OCI-LY7 (cell line): ENCODE results near the gene CYP4F11.

Experiments
- EZH2phosphoT487 ChIP-seq: fragments of 200-600 bp; sonication (generic); IDR thresholded peaks from 2 replicates; pipeline ENCODE4 v1.6.1; 2018; ENCODE audit warnings: low read depth, borderline replicate concordance, mild to moderate bottlenecking, mixed run types, antibody characterized with exemption, low read length, moderate library complexity, mixed read lengths
- TF ChIP-seq, protein P1 (sequence below): fragments of 200-600 bp; sonication (generic); conservative IDR thresholded peaks from 2 replicates; pipeline ENCODE4 v1.5.1; 2014; ENCODE audit warnings: mild to moderate bottlenecking, antibody characterized with exemption, low read length, moderate library complexity, mixed read lengths

DNA sequence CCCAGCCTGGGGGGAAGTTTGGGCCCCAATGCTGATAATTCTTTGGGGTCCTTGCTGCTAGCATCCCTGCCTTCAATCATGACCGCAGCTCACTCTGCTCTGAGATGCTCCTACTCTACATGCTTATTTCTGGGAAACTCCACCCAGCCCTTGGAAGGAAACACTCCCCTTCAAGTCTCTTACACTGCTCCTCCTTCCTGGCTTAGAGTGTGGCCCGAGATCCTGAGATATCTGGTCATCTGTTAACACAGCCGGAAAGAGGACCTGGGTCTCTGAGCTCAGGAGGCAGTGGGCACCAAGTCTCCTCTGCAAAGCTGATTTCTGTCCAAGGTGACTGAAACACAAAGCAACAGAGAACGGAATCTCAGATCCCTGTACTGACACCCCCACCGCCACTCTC, 69.5 kb downstream of the CYP4F11 start:
- no peak for TF ChIP-seq EZH2phosphoT487
- TF ChIP-seq, protein P1, sequence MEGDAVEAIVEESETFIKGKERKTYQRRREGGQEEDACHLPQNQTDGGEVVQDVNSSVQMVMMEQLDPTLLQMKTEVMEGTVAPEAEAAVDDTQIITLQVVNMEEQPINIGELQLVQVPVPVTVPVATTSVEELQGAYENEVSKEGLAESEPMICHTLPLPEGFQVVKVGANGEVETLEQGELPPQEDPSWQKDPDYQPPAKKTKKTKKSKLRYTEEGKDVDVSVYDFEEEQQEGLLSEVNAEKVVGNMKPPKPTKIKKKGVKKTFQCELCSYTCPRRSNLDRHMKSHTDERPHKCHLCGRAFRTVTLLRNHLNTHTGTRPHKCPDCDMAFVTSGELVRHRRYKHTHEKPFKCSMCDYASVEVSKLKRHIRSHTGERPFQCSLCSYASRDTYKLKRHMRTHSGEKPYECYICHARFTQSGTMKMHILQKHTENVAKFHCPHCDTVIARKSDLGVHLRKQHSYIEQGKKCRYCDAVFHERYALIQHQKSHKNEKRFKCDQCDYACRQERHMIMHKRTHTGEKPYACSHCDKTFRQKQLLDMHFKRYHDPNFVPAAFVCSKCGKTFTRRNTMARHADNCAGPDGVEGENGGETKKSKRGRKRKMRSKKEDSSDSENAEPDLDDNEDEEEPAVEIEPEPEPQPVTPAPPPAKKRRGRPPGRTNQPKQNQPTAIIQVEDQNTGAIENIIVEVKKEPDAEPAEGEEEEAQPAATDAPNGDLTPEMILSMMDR = no peak
